Measurements from ENCODE around the gene ANKRD50.

- TF ChIP-seq POLR2AphosphoS5 (IDR thresholded peaks at IDR 0.05; ENCODE audit: insufficient read depth in 1 of 2, low read depth in 1 of 2): peak in 1 of 2 donors; percentile 33
- no peak for TF ChIP-seq CTCF (IDR thresholded peaks at IDR 0.05)
- TF ChIP-seq POLR2A (IDR thresholded peaks at IDR 0.05): no peak
Measured at GRCh38 chr4:124640022-124640730, 72.4 kb downstream of the ANKRD50 start.

Data from vagina (tissue), 2 donors.